HEK293T (cell line): ENCODE data around the gene GNG2.

Experiments
- CTCF ChIA-PET: fragments of 350-600 bp; formaldehyde crosslinking; extraction: SDS; loops from one replicate; lab custom pipeline; 2021; ENCODE audit warnings: antibody characterized with exemption, inconsistent platforms; lab: Yijun Ruan, JAX
- POLR2A ChIA-PET: fragments of 350-600 bp; formaldehyde crosslinking; extraction: SDS; loops from one replicate; lab custom pipeline; 2020; ENCODE audit warnings: antibody characterized with exemption, inconsistent platforms; lab: Yijun Ruan, JAX
- DNase-seq: peaks from one replicate; pipeline ENCODE4 v3.0.0; 2012; ENCODE audit warnings: mixed read lengths; ENCODE audit errors: extremely low spot score
- ARNT ChIP-seq: fragments of 450-650 bp; IDR thresholded peaks from 2 replicates; pipeline ENCODE4 v1.6.1; 2017; ENCODE audit warnings: mild to moderate bottlenecking
- BHLHE40 ChIP-seq: fragments of 450-650 bp; IDR thresholded peaks from 2 replicates; pipeline ENCODE4 v1.6.1; 2016; ENCODE audit warnings: mild to moderate bottlenecking, moderate library complexity, borderline replicate concordance
- CTBP1 ChIP-seq: fragments of 450-650 bp; IDR thresholded peaks from 2 replicates; pipeline ENCODE4 v1.6.1; 2016; ENCODE audit warnings: borderline replicate concordance
- ELF4 ChIP-seq: fragments of 450-650 bp; IDR thresholded peaks from 2 replicates; pipeline ENCODE4 v1.6.1; 2017; ENCODE audit warnings: antibody characterized with exemption
- FOXA1 ChIP-seq: fragments of 450-650 bp; IDR thresholded peaks from 2 replicates; pipeline ENCODE4 v1.6.1; 2016; ENCODE audit warnings: mild to moderate bottlenecking
- FOXK2 ChIP-seq: fragments of 450-650 bp; IDR thresholded peaks from 2 replicates; pipeline ENCODE4 v1.6.1; 2016; ENCODE audit warnings: mild to moderate bottlenecking
- FOXM1 ChIP-seq: fragments of 450-650 bp; IDR thresholded peaks from 2 replicates; pipeline ENCODE4 v1.6.1; 2017; ENCODE audit warnings: mild to moderate bottlenecking, borderline replicate concordance
- HDGF ChIP-seq: fragments of 450-650 bp; IDR thresholded peaks from 2 replicates; pipeline ENCODE4 v1.6.1; 2017; ENCODE audit warnings: antibody characterized with exemption, borderline replicate concordance
- L3MBTL2 ChIP-seq: fragments of 450-650 bp; conservative IDR thresholded peaks from 2 replicates; pipeline ENCODE4 v1.6.1; 2016; ENCODE audit warnings: mild to moderate bottlenecking
- LEF1 ChIP-seq: fragments of 450-650 bp; IDR thresholded peaks from 2 replicates; pipeline ENCODE4 v1.6.1; 2017; ENCODE audit warnings: mild to moderate bottlenecking, borderline replicate concordance
- NFRKB ChIP-seq: fragments of 450-650 bp; IDR thresholded peaks from 2 replicates; pipeline ENCODE4 v1.6.1; 2016; ENCODE audit warnings: mild to moderate bottlenecking, moderate library complexity
- SP1 ChIP-seq: fragments of 450-650 bp; IDR thresholded peaks from 2 replicates; pipeline ENCODE4 v1.6.1; 2017
- SUZ12 ChIP-seq: fragments of 450-650 bp; IDR thresholded peaks from 2 replicates; pipeline ENCODE4 v1.6.1; 2016; ENCODE audit warnings: mild to moderate bottlenecking
- TARDBP ChIP-seq: fragments of 450-650 bp; IDR thresholded peaks from 2 replicates; pipeline ENCODE4 v1.6.1; 2016
- ZNF384 ChIP-seq: fragments of 450-650 bp; IDR thresholded peaks from 2 replicates; pipeline ENCODE4 v1.6.1; 2016
- TF ChIP-seq, protein P1 (sequence below): fragments of 450-650 bp; IDR thresholded peaks from 2 replicates; pipeline ENCODE4 v1.6.1; 2016

Gene GNG2

DNA sequence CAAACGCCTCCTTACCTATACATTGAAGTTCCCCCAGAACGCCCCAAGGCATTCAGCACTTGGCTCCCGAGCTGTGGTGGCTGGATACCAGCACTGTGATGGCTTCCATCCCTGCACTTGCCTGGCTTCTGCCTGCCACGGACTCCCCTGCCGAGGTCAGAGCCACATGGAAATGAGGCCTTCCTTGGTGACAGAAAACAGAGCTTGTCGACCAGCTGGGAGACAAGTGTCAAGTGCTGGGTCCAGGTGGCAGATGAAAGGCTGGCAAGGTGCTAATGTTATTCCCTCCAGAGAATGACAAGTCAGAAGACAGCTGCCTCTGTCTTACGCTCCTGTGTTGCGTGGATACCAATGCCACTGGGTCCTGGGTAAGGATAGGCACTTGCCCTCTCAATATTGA is 26.2 kb upstream of the GNG2 start:
- ChIA-PET POLR2A (no interaction called here), CTCF (no interaction called here)
- no peak for TF ChIP-seq SP1
- no peak for TF ChIP-seq TARDBP
- no peak for TF ChIP-seq L3MBTL2
- no peak for TF ChIP-seq CTBP1
- TF ChIP-seq FOXA1 = no peak
- no peak for TF ChIP-seq HDGF
- no peak for TF ChIP-seq FOXM1
- TF ChIP-seq, protein P1, sequence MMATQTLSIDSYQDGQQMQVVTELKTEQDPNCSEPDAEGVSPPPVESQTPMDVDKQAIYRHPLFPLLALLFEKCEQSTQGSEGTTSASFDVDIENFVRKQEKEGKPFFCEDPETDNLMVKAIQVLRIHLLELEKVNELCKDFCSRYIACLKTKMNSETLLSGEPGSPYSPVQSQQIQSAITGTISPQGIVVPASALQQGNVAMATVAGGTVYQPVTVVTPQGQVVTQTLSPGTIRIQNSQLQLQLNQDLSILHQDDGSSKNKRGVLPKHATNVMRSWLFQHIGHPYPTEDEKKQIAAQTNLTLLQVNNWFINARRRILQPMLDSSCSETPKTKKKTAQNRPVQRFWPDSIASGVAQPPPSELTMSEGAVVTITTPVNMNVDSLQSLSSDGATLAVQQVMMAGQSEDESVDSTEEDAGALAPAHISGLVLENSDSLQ = no peak
- no peak for TF ChIP-seq ELF4
- TF ChIP-seq ARNT = no peak
- TF ChIP-seq SUZ12 = no peak
- TF ChIP-seq LEF1 = no peak
- no peak for TF ChIP-seq NFRKB
- no peak for TF ChIP-seq BHLHE40
- no peak for TF ChIP-seq ZNF384
- TF ChIP-seq FOXK2 = no peak
- DNase-seq = no peak

DNA sequence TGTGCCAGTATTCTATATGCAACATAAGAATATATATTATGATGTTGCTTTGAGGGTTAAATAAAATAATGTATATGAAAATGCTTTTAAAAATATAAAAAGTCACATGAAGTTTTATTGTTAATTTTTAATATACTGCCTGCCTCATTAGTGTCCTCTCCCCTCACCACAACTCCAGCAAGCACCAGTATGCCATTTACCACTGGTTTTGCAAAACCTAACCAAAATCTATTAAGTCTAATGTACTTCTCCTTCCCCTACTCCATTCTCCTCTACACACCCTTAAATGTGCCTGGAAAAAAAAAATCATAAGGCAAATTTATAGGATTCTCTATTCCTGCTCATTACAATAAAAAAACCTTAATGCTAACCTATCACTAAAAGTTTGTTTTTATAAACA is 24.0 kb upstream of the GNG2 start:
- DNase-seq = no peak
- no peak for TF ChIP-seq LEF1
- TF ChIP-seq SUZ12 = no peak
- TF ChIP-seq FOXA1 = no peak
- no peak for TF ChIP-seq ZNF384
- no peak for TF ChIP-seq NFRKB
- TF ChIP-seq CTBP1 = no peak
- TF ChIP-seq L3MBTL2 = no peak
- no peak for TF ChIP-seq FOXK2
- no peak for TF ChIP-seq FOXM1
- no peak for TF ChIP-seq BHLHE40
- no peak for TF ChIP-seq HDGF
- no peak for TF ChIP-seq ELF4
- TF ChIP-seq, protein P1 = no peak
- no peak for TF ChIP-seq SP1
- no peak for TF ChIP-seq ARNT
- TF ChIP-seq TARDBP = no peak
- CTCF ChIA-PET = no interaction called here
- POLR2A ChIA-PET = no interaction called here

DNA sequence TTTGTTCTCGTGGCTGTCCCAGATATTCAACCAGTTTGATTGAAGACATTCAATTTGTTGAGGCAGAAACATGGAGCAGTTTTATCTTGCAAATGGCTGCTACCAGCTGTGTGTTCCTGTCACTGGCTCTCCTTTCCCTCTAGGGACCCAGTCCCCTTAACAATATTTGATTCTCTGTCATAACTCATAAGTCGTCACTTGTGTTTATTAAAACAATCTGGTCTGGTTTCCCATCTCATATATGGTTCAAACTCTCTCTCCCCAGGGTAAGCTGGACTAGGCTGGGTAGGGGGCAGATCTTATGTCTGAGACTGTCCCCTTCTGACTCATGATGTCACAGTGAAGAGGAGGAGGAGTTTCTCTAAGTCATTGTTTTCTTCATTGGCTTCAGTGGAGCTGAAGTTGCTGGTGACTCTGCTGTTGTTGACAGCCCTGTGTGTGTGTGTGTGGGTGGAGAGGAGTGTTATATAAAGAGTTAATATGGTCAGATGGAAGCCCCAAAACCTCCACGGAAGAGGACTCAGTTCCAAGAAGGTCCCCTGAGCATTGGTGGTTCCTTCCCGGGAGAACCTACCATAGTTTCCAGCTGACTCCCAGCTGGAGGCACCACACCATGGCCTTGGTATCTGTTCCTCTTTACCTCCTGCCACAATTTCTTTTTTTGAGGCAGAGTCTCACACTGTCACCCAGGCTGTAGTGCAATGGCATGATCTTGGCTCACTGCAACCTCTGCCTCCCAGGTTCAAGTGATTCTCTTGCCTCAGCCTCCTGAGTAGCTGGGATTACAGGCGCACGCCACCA is 16.1 kb upstream of the GNG2 start:
- ChIA-PET CTCF (no interaction called here), POLR2A (no interaction called here)
- no peak for DNase-seq
- TF ChIP-seq SUZ12 (no peak), L3MBTL2 (no peak), BHLHE40 (no peak), ZNF384 (no peak), CTBP1 (no peak), ARNT (no peak), SP1 (no peak), FOXK2 (no peak)
- TF ChIP-seq, protein P1 = no peak

DNA sequence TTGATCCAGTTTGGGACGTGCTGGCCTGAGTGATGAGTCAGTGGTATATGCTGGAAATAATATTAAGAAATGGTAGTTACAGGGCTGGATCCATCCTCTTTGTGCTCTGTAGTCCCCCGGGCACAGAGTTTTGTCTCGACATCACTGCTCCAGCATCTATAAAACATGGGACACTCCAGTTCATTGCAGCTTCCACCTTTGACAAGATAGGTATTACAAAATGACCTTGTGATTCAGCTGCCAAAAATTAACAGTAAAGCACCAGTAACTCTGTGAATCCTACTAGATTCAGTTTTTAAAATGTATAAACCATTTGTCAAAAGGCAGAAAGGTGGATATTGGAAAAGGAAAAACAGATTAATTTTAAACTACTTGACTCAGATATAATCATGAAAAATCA is 14.6 kb upstream of the GNG2 start:
- no peak for TF ChIP-seq FOXK2
- CTCF ChIA-PET = no interaction called here
- POLR2A ChIA-PET = no interaction called here
- DNase-seq = no peak

DNA sequence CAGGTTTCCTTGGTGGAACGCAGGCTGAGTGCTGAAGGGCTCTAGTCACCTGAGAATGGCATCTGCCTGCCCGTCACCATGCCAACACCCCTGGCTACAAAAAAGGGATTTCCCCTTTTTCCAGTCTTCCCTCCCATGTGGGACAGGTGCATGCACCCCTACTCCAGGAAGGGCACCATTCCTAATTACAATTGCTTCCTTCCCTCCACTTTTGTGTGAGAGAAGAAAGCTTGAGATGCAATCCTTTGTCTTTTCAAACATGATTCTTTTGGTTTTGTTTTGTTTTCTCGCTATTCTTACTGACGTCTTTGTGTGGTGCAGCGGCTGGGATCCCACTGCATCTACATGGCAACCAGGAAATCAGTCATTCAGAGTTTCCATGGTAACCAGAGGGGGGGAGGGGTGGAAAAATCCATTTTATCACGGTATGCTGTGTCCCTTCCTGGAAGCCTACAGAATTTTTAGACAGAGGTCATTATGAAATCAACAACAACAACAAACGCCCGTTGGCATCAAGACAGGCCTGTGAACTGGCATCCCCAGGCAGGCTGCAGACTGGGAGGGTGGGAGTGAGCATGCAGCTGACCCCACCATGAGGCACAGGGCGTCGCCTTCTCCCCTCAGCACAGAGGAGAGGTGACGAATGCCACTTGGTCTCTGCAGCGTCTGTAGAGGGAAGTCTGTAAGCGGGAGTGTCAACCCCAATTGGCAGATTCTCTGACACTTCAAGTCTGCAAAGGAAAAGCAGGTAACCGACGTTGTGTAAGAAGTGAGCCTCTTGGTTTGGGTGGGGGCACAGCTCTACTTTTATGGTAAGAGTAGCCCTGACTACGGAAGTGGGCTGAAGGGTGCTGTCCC is 13.6 kb upstream of the GNG2 start:
- TF ChIP-seq ELF4 (no peak), SUZ12 (no peak), FOXK2 (no peak), NFRKB (no peak), ARNT (no peak), FOXM1 (no peak), LEF1 (no peak), SP1 (no peak), HDGF (no peak), BHLHE40 (no peak), FOXA1 (no peak), TARDBP (no peak), CTBP1 (no peak), ZNF384 (no peak), L3MBTL2 (no peak)
- TF ChIP-seq, protein P1 = no peak
- no peak for DNase-seq
- CTCF ChIA-PET = no interaction called here
- POLR2A ChIA-PET = no interaction called here
